ENCODE data around the gene TTBK2. TPM values are rescaled to one million over a fixed set of nuclear protein-coding genes. Genes with fewer than 3 reads are reported as not detected.

TTBK2 gene
- polyA plus RNA-seq, 1 donor from 2014 or later = 15.2 TPM

DNA sequence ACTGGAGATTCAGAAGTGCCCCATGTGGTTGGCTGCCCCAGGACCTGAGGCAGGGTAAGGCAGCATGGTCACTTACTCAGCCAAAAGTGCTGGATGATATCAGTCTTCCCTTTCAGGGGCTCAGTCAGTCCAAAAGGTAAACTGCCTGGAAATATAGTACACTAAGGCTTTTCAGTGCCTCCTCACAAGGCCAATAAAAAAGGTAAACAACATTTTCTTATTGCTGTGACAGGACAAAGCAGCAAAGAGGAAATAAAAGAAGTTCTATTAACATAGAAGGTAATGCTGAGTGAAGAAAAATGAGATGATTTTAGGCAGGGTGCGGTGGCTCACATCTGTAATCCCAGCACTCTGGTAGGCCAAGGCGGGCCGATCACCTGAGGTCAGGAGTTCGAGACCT lies 117.1 kb downstream of the TTBK2 start:
- TF ChIP-seq POLR2AphosphoS5 (IDR thresholded peaks at IDR 0.05) (no peak), SMC3 (conservative IDR thresholded peaks at IDR 0.05; ENCODE audit: poor library complexity) (no peak), RAD21 (conservative IDR thresholded peaks at IDR 0.05) (no peak), MXI1 (conservative IDR thresholded peaks at IDR 0.05; ENCODE audit: poor library complexity, severe bottlenecking) (no peak), EZH2 (IDR thresholded peaks at IDR 0.05; ENCODE audit: borderline replicate concordance, insufficient read depth, low read length, poor library complexity, severe bottlenecking) (no peak), TAF1 (IDR thresholded peaks at IDR 0.05; ENCODE audit: low read depth) (no peak), EP300 (conservative IDR thresholded peaks at IDR 0.05; ENCODE audit: poor library complexity, severe bottlenecking) (no peak)
- TF ChIP-seq, protein P1, sequence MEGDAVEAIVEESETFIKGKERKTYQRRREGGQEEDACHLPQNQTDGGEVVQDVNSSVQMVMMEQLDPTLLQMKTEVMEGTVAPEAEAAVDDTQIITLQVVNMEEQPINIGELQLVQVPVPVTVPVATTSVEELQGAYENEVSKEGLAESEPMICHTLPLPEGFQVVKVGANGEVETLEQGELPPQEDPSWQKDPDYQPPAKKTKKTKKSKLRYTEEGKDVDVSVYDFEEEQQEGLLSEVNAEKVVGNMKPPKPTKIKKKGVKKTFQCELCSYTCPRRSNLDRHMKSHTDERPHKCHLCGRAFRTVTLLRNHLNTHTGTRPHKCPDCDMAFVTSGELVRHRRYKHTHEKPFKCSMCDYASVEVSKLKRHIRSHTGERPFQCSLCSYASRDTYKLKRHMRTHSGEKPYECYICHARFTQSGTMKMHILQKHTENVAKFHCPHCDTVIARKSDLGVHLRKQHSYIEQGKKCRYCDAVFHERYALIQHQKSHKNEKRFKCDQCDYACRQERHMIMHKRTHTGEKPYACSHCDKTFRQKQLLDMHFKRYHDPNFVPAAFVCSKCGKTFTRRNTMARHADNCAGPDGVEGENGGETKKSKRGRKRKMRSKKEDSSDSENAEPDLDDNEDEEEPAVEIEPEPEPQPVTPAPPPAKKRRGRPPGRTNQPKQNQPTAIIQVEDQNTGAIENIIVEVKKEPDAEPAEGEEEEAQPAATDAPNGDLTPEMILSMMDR (IDR thresholded peaks at IDR 0.05; ENCODE audit: poor library complexity, severe bottlenecking) = no peak
- TF ChIP-seq, protein P2, sequence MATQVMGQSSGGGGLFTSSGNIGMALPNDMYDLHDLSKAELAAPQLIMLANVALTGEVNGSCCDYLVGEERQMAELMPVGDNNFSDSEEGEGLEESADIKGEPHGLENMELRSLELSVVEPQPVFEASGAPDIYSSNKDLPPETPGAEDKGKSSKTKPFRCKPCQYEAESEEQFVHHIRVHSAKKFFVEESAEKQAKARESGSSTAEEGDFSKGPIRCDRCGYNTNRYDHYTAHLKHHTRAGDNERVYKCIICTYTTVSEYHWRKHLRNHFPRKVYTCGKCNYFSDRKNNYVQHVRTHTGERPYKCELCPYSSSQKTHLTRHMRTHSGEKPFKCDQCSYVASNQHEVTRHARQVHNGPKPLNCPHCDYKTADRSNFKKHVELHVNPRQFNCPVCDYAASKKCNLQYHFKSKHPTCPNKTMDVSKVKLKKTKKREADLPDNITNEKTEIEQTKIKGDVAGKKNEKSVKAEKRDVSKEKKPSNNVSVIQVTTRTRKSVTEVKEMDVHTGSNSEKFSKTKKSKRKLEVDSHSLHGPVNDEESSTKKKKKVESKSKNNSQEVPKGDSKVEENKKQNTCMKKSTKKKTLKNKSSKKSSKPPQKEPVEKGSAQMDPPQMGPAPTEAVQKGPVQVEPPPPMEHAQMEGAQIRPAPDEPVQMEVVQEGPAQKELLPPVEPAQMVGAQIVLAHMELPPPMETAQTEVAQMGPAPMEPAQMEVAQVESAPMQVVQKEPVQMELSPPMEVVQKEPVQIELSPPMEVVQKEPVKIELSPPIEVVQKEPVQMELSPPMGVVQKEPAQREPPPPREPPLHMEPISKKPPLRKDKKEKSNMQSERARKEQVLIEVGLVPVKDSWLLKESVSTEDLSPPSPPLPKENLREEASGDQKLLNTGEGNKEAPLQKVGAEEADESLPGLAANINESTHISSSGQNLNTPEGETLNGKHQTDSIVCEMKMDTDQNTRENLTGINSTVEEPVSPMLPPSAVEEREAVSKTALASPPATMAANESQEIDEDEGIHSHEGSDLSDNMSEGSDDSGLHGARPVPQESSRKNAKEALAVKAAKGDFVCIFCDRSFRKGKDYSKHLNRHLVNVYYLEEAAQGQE (IDR thresholded peaks at IDR 0.05; ENCODE audit: borderline replicate concordance) = no peak
- H3F3A ChIP-seq (ENCODE audit: insufficient read depth, low read length, poor library complexity, severe bottlenecking) = no peaks in the 10 kb centered on the region
- H3K79me2 ChIP-seq (replicated peaks; ENCODE audit: insufficient read depth, low read length) = no peaks in the 10 kb centered on the region
- no peak overlapping the region for H2AFZ ChIP-seq (ENCODE audit: low read depth, low read length)
- H4K20me1 ChIP-seq (ENCODE audit: insufficient read depth) = no peaks in the 10 kb centered on the region
- no peaks in the 10 kb centered on the region for H3K9me2 ChIP-seq (ENCODE audit: insufficient read depth, low read length)
- H3K9ac ChIP-seq (ENCODE audit: low read length) = no peak overlapping the region
- H3K36me3 ChIP-seq (ENCODE audit: insufficient read depth, low read length) = no peaks in the 10 kb centered on the region
- H3K27ac ChIP-seq (ENCODE audit: low read length) = no peak overlapping the region
- no peak overlapping the region for H3K4me3 ChIP-seq (ENCODE audit: low read length)
- no peaks in the 10 kb centered on the region for H3K9me3 ChIP-seq (ENCODE audit: low read length)
- H3K4me2 ChIP-seq (ENCODE audit: low read length) = no peak overlapping the region
- no peaks in the 10 kb centered on the region for H3K27me3 ChIP-seq (ENCODE audit: insufficient read depth, low read depth, low read length)

GRCh38 chr15:42802168-42802567 lies 118.4 kb downstream of the TTBK2 start:
- H3K36me3 ChIP-seq (ENCODE audit: insufficient read depth, low read length) = no peaks in the 10 kb centered on the region
- H3K4me2 ChIP-seq (ENCODE audit: low read length) = no peak overlapping the region
- H4K20me1 ChIP-seq (ENCODE audit: insufficient read depth) = no peaks in the 10 kb centered on the region
- TF ChIP-seq RAD21 (conservative IDR thresholded peaks at IDR 0.05) (no peak), TAF1 (IDR thresholded peaks at IDR 0.05; ENCODE audit: low read depth) (no peak), EZH2 (IDR thresholded peaks at IDR 0.05; ENCODE audit: borderline replicate concordance, insufficient read depth, low read length, poor library complexity, severe bottlenecking) (no peak), MXI1 (conservative IDR thresholded peaks at IDR 0.05; ENCODE audit: poor library complexity, severe bottlenecking) (no peak), POLR2AphosphoS5 (IDR thresholded peaks at IDR 0.05) (no peak), SMC3 (conservative IDR thresholded peaks at IDR 0.05; ENCODE audit: poor library complexity) (no peak), EP300 (conservative IDR thresholded peaks at IDR 0.05; ENCODE audit: poor library complexity, severe bottlenecking) (no peak)
- TF ChIP-seq, protein P1 (IDR thresholded peaks at IDR 0.05; ENCODE audit: poor library complexity, severe bottlenecking) = no peak
- TF ChIP-seq, protein P2 (IDR thresholded peaks at IDR 0.05; ENCODE audit: borderline replicate concordance) = no peak
- no peak overlapping the region for H3K27ac ChIP-seq (ENCODE audit: low read length)
- no peaks in the 10 kb centered on the region for H3K9me3 ChIP-seq (ENCODE audit: low read length)
- H3K27me3 ChIP-seq (ENCODE audit: insufficient read depth, low read depth, low read length) = no peaks in the 10 kb centered on the region
- no peak overlapping the region for H2AFZ ChIP-seq (ENCODE audit: low read depth, low read length)
- no peak overlapping the region for H3K9ac ChIP-seq (ENCODE audit: low read length)
- no peak overlapping the region for H3K4me3 ChIP-seq (ENCODE audit: low read length)
- no peaks in the 10 kb centered on the region for H3F3A ChIP-seq (ENCODE audit: insufficient read depth, low read length, poor library complexity, severe bottlenecking)
- H3K9me2 ChIP-seq (ENCODE audit: insufficient read depth, low read length) = no peaks in the 10 kb centered on the region
- no peaks in the 10 kb centered on the region for H3K79me2 ChIP-seq (replicated peaks; ENCODE audit: insufficient read depth, low read length)
